Ishikawa (cell line): ENCODE measurements around the gene TTLL6.

Experiments used
- CEBPB ChIP-seq: IDR thresholded peaks from 2 replicates; pipeline ENCODE4 v1.6.1; 2012
- CREB1 ChIP-seq: IDR thresholded peaks from 2 replicates; pipeline ENCODE4 v1.6.1; 2012; ENCODE audit warnings: low read depth
- EGR1 ChIP-seq: IDR thresholded peaks from 2 replicates; pipeline ENCODE4 v1.6.1; 2012
- EP300 ChIP-seq: IDR thresholded peaks from 2 replicates; pipeline ENCODE4 v1.6.1; 2012; ENCODE audit warnings: borderline replicate concordance
- FOXM1 ChIP-seq: IDR thresholded peaks from 2 replicates; pipeline ENCODE4 v1.6.1; 2012; ENCODE audit warnings: low read depth, borderline replicate concordance
- MAX ChIP-seq: IDR thresholded peaks from 2 replicates; pipeline ENCODE4 v1.6.1; 2012
- NFIC ChIP-seq: IDR thresholded peaks from 2 replicates; pipeline ENCODE4 v1.6.1; 2012
- RAD21 ChIP-seq: IDR thresholded peaks from 2 replicates; pipeline ENCODE4 v1.6.1; 2012; ENCODE audit warnings: low read depth
- REST ChIP-seq: IDR thresholded peaks from 2 replicates; pipeline ENCODE4 v1.6.1; 2012; ENCODE audit warnings: low read depth, mild to moderate bottlenecking
- TAF1 ChIP-seq: IDR thresholded peaks from 2 replicates; pipeline ENCODE4 v1.6.1; 2012; ENCODE audit warnings: low read depth, mild to moderate bottlenecking
- TCF12 ChIP-seq: IDR thresholded peaks from 2 replicates; pipeline ENCODE4 v1.6.1; 2012; ENCODE audit warnings: low read depth
- TEAD4 ChIP-seq: IDR thresholded peaks from 2 replicates; pipeline ENCODE4 v1.6.1; 2012
- USF1 ChIP-seq: IDR thresholded peaks from 2 replicates; pipeline ENCODE4 v1.6.1; 2012
- YY1 ChIP-seq: IDR thresholded peaks from 2 replicates; pipeline ENCODE4 v1.6.1; 2012; ENCODE audit warnings: low read depth
- ZBTB7A ChIP-seq: IDR thresholded peaks from 2 replicates; pipeline ENCODE4 v1.6.1; 2012; ENCODE audit warnings: low read depth

The TTLL6 gene

GRCh38 chr17:48753794-48754499 lies 63.1 kb downstream of the TTLL6 start:
- TF ChIP-seq TCF12 (no peak), FOXM1 (no peak), CEBPB (no peak), REST (no peak), EP300 (no peak), TAF1 (no peak), MAX (no peak), NFIC (no peak), TEAD4 (no peak), ZBTB7A (no peak), CREB1 (no peak), YY1 (no peak), RAD21 (no peak)

- TF ChIP-seq MAX (no peak), REST (no peak), EGR1 (no peak)
These were observed 64.4 kb downstream of the TTLL6 start for GRCh38 chr17:48752399-48753288.

- TF ChIP-seq FOXM1 (no peak), EP300 (no peak), CREB1 (no peak), USF1 (no peak), TEAD4 (no peak), RAD21 (no peak), ZBTB7A (no peak), CEBPB (no peak), NFIC (no peak)
These were observed 65.2 kb downstream of the TTLL6 start for GRCh38 chr17:48751733-48752398.

GRCh38 chr17:48751172-48751571 lies 65.9 kb downstream of the TTLL6 start:
- no peak for TF ChIP-seq CREB1
- no peak for TF ChIP-seq EGR1
- TF ChIP-seq RAD21 = no peak
- TF ChIP-seq EP300 = no peak
- TF ChIP-seq FOXM1 = no peak
- no peak for TF ChIP-seq NFIC
- TF ChIP-seq CEBPB = no peak
- no peak for TF ChIP-seq ZBTB7A
- TF ChIP-seq TAF1 = no peak
- TF ChIP-seq YY1 = no peak
- TF ChIP-seq TCF12 = no peak
- TF ChIP-seq REST = no peak
- no peak for TF ChIP-seq USF1
- TF ChIP-seq TEAD4 = no peak
- TF ChIP-seq MAX = no peak
